ENCODE results near the gene MAN2A1. TPM values are rescaled to one million over a fixed set of nuclear protein-coding genes. Genes with fewer than 3 reads are reported as not detected.
A peak's percentile ranks its signal among the peaks of the same experiment; 100 is the strongest.

MAN2A1 gene
- total RNA-seq, 6 experiments from 2014 or later = 48.1 to 68.8 (median 61.9) TPM

DNA sequence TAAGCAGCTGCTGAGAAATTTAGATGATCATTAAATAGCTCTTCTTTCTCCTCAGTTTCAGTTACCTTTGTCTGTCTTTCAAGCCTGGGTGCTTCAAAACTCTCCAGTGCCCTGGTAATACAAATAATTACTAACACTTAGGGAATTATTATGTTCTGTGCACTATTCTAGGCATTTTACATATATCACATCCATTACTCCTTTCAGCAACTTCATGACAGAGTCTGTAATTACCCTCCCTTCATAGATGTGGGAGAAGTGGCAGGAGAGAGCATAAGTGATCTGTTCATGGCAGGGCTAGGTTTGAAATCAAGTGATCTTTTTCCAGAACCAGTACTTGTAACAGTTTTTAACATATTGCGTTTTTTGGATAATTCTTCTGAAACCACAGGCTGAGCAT is 32.0 kb downstream of the MAN2A1 start:
- Histone ChIP-seq H3K27me3 (no peaks in the 10 kb centered on the region), H3K4me3 (no peak overlapping the region), H3K9me3 (no peaks in the 10 kb centered on the region), H3K36me3 (peaks cover 0 to 4% (median 1%) of the 10 kb centered on the region in 4 donors), H3K27ac (no peak overlapping the region), H3K4me1 (no peaks in the 10 kb centered on the region)
- ATAC-seq (no peak), DNase-seq (no peak)
- intact Hi-C loops (cut with DNase I) = no loop called here
- 100% methylated on average over 1 of the region's 1 CpG for WGBS (ENCODE audit: insufficient coverage, low coverage, low lambda C conversion rate, missing lambda C conversion rate)
- TF ChIP-seq POLR2A (IDR thresholded peaks at IDR 0.05) (no peak), CTCF (IDR thresholded peaks at IDR 0.05) (no peak)

- no peaks in the 10 kb centered on the region for H3K27me3 ChIP-seq
- no peaks in the 10 kb centered on the region for H3K4me1 ChIP-seq
- no peak for DNase-seq
- no peaks in the 10 kb centered on the region for H3K9me3 ChIP-seq
- peaks cover 0 to 2% (median 0%) of the 10 kb centered on the region in 4 donors for H3K36me3 ChIP-seq
- no peak for TF ChIP-seq CTCF (IDR thresholded peaks at IDR 0.05)
- no peak for TF ChIP-seq POLR2A (IDR thresholded peaks at IDR 0.05)
- no peak overlapping the region for H3K4me3 ChIP-seq
- no peak for ATAC-seq
- intact Hi-C loops (cut with DNase I) = no loop called here
- H3K27ac ChIP-seq = no peak overlapping the region
Measured at GRCh38 chr5:109723606-109724005, 33.9 kb downstream of the MAN2A1 start.

GRCh38 chr5:109725135-109725534 is 35.4 kb downstream of the MAN2A1 start:
- H3K9me3 ChIP-seq = no peaks in the 10 kb centered on the region
- H3K4me1 ChIP-seq = no peaks in the 10 kb centered on the region
- ATAC-seq = peak; percentile 37 to 53 (median 50)
- intact Hi-C loops (cut with DNase I) = no loop called here
- no peaks in the 10 kb centered on the region for H3K27me3 ChIP-seq
- H3K36me3 ChIP-seq = peaks cover 0 to 4% (median 0%) of the 10 kb centered on the region in 4 donors
- no peak for TF ChIP-seq POLR2A (IDR thresholded peaks at IDR 0.05)
- TF ChIP-seq CTCF (IDR thresholded peaks at IDR 0.05) = no peak
- no CpG with 5 or more reads among the region's 2 CpGs for WGBS (ENCODE audit: insufficient coverage, low coverage, low lambda C conversion rate, missing lambda C conversion rate)
- no peak for DNase-seq
- no peak overlapping the region for H3K27ac ChIP-seq
- no peak overlapping the region for H3K4me3 ChIP-seq

- Histone ChIP-seq H3K9me3 (no peaks in the 10 kb centered on the region), H3K36me3 (no peaks in the 10 kb centered on the region), H3K4me1 (peaks cover 0 to 18% (median 0%) of the 10 kb centered on the region in 4 donors), H3K27ac (no peak overlapping the region), H3K27me3 (no peaks in the 10 kb centered on the region), H3K4me3 (no peak overlapping the region)
- TF ChIP-seq CTCF (IDR thresholded peaks at IDR 0.05) (no peak), POLR2A (IDR thresholded peaks at IDR 0.05) (no peak)
- intact Hi-C loops (cut with DNase I) = no loop called here
- 50% methylated on average over 3 of the region's 4 CpGs for WGBS (ENCODE audit: insufficient coverage, low coverage, low lambda C conversion rate, missing lambda C conversion rate)
- DNase-seq = no peak
- ATAC-seq = peak in 3 of 4 donors; percentile 17 to 43 (median 38)
Measured at GRCh38 chr5:109739741-109740728, 50.3 kb downstream of the MAN2A1 start.

Data from right lobe of liver (tissue), 6 donors.